GM12872 (cell line): Measurements from ENCODE around the gene IGFBP7.

ENCODE experiments used
- TF ChIP-seq, protein P1 (sequence below): IDR thresholded peaks from 3 replicates; pipeline ENCODE4 v1.5.1; 2011; ENCODE audit warnings: low read depth, mild to moderate bottlenecking, low read length, moderate library complexity; ENCODE audit not compliant: insufficient read depth

IGFBP7 gene, protein sequence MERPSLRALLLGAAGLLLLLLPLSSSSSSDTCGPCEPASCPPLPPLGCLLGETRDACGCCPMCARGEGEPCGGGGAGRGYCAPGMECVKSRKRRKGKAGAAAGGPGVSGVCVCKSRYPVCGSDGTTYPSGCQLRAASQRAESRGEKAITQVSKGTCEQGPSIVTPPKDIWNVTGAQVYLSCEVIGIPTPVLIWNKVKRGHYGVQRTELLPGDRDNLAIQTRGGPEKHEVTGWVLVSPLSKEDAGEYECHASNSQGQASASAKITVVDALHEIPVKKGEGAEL

DNA sequence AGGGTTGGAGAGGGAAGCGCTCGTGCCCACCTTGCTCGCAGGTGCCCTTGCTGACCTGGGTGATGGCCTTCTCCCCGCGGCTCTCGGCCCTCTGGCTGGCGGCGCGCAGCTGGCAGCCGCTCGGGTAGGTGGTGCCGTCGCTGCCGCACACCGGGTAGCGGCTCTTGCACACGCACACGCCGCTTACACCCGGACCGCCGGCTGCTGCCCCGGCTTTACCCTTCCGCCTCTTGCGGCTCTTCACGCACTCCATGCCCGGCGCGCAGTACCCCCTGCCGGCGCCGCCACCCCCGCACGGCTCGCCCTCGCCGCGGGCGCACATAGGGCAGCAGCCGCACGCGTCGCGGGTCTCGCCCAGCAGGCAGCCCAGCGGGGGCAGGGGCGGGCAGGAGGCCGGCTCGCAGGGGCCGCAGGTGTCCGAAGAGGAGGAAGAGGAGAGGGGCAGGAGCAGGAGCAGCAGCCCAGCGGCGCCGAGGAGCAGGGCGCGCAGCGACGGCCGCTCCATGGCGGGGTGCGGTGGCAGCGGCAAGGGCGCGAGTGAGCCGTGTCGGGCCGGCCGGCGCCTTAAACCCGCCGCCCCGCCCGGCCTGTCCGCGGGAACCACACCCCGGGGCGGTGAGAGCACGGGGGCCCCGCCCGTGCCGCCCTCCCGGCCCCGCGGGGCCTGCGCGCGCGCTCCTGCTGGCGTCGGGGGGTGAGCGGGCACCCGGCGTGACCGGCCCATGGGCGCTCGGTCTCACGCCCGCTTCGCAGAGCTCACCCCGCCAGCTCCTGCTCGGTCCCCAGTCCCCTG lies at the start of gene IGFBP7:
IGFBP7 (minus strand) TSS at position 539 of the 793 bp plus-strand sequence; CDS start at position 505, 34 bp downstream.
- TF ChIP-seq, protein P1, sequence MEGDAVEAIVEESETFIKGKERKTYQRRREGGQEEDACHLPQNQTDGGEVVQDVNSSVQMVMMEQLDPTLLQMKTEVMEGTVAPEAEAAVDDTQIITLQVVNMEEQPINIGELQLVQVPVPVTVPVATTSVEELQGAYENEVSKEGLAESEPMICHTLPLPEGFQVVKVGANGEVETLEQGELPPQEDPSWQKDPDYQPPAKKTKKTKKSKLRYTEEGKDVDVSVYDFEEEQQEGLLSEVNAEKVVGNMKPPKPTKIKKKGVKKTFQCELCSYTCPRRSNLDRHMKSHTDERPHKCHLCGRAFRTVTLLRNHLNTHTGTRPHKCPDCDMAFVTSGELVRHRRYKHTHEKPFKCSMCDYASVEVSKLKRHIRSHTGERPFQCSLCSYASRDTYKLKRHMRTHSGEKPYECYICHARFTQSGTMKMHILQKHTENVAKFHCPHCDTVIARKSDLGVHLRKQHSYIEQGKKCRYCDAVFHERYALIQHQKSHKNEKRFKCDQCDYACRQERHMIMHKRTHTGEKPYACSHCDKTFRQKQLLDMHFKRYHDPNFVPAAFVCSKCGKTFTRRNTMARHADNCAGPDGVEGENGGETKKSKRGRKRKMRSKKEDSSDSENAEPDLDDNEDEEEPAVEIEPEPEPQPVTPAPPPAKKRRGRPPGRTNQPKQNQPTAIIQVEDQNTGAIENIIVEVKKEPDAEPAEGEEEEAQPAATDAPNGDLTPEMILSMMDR = no peak

DNA sequence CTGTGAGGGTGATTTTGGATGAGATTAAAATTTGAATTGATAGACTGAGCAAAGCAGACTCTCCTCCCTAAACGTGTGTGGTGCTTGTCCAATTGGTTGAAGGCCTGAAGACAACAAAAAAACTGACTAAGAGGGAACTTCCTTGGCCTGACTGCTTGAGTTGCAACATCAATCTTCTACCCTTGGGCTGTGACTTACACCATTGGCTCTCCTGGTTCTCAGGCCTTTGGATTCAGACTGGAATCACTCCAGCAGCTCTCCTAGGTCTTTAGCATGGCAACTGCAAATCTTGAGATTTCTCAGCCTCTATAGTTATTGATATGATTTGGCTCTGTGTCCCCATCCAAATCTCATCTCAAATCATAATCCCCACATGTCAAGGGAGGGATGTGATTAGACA lies 49.7 kb upstream of the IGFBP7 start:
- TF ChIP-seq, protein P1 = no peak

DNA sequence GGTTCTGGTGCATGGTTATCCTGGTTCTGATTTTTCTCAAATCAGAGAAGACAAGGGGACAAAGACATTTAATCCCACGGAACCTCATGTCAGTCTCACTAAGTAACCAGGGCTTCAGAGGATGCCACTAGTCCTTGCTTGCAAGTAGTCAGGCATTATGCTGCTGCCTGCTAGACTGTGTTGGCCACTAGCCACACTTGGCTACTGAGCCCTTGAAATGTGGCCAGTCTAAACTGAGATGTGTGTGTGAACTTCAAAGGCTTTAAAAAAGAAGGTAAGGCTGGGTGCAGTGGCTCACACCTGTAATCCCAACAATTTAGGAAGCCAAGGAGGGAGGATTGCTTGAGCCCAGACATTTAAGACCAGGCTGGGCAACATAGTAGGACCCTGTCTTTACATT lies 48.6 kb upstream of the IGFBP7 start:
- TF ChIP-seq, protein P1 = no peak

DNA sequence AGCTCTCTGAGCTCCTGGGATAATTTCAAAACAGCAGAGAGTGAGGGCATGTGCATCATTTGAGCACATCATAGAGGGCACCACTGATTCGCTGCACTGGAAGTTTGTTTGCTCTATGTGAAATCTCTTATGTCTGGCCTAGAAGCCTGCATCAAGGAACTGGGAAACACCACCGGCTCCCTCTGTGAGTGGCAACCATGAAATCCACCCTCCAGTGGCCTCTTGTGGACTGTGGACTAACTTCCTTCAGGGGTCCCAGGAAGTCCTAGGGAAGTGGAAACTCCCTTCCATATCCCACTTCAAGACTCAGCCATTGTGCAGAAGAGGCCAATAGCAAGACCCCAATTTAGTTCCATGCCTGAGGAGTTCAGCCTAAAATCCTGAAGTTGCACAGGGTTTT lies 48.0 kb upstream of the IGFBP7 start:
- TF ChIP-seq, protein P1 = no peak

DNA sequence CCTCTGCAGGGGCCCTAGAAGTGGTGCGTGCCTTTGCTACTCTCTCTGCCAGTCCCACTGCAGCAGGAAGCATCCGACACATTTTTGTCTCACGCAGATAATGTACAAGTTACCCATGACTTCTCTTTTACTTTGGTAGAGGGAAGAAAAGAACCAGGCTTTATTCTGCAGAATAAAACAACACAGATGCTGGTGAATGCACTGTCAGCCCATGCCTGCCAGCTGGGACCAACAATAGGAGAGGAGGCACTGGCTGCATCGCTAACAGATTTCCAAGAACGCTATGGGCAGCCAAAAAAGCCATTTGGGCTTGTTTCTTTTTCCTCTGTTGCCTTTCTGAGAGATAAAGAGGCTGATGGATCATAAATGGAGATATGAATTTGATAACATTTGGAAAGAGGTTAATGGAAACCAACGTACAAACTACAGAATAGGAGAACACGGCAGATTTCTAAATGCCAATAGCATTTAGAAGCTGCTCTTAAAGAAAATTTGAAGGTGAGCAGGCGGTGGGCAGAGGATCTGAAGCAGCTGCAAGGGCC lies 47.5 kb upstream of the IGFBP7 start:
- TF ChIP-seq, protein P1 = no peak

DNA sequence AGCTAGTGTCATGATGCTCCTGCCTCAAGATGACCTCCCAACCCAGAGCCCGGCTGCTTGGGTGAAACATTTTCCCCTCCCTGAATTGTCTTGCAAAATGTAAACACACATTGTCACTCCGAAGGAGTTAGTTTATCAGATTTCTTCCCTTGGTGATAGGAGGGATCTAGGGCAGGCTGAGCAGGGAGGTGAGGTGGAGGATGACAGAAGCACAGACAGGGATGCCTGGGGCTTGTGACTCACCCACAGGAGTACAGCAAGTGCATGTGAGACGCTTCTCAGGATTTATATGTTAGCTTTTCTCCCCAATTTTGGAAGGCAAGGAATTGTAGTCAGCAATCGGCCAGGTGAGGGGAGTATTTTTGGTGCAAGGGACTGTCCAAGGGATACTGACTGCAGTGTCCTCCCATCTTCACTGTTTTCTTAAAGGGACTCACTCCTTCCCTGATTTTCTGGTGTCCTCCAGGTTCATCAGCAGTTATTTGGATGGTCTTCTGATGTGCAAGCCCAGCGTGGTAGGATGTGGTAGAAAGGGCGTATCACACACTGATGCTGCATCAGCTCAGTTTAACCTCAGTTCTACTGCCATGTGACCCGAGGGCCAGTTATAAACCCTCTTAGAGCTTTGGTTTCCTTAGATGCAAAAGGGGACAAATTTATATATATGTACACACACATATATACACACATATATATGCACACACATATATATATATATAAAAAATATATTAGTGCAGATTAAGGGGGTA lies 46.2 kb upstream of the IGFBP7 start:
- TF ChIP-seq, protein P1 = no peak

DNA sequence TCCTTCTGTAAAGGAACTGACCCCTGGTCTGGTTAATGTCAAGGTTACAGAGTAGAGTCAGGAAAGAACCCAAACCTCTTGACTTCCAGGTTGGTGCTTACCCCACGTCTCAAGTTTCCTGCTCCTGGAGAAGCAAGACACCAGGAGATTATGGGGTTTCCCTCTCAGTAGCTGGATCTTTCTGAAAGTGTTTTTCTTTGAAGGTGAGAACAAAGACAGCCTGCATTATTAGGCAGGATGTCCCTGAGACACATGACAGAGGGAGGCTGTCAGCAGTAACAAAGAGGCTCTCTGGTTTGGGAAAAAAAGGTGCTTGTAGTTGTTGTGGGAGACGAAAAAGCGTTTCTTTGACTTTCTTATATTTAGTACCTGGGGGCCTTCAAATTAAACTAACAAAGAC lies 44.7 kb upstream of the IGFBP7 start:
- TF ChIP-seq, protein P1 = no peak
